CD4-positive, alpha-beta T cell (primary cell): Measurements from ENCODE around the gene WBP2NL. TPM values are rescaled to one million over a fixed set of nuclear protein-coding genes. Genes with fewer than 3 reads are reported as not detected.

ENCODE experiments used
- ATAC-seq: fragments of 200-7000 bp; cut with Tn5 transposase; one replicate; pipeline ENCODE4 v1.10.0; 2022; ENCODE audit warnings: mild to moderate bottlenecking; ENCODE audit not compliant: poor library complexity
- CTCF ChIA-PET: fragments of 350-600 bp; sonication (Branson Sonifier 250); formaldehyde crosslinking; loops from one replicate; lab custom pipeline; 2021; ENCODE audit warnings: antibody characterized with exemption, inconsistent platforms; lab: Charles Lee
- POLR2A ChIA-PET: fragments of 350-600 bp; sonication (Branson Sonifier 250); formaldehyde crosslinking; loops from one replicate; lab custom pipeline; 2021; ENCODE audit warnings: antibody characterized with exemption, inconsistent platforms; lab: Charles Lee
- DNase-seq, 14 experiments: peaks; one replicate each; pipeline ENCODE4 v3.0.0-alpha.2; 2013 to 2020; ENCODE audit warnings: mixed read lengths in 2 of 14
- H3K27ac ChIP-seq, 2 donors: one replicate each; pipeline versions ENCODE4 v1.5.1 to v1.7.0; 2013; ENCODE audit warnings: low read length in 2 of 2, low read depth in 1 of 2, mild to moderate bottlenecking in 1 of 2
- H3K27me3 ChIP-seq, 2 experiments: 1 replicate in 1 of 2; 2 replicates in 1 of 2; pipeline versions ENCODE4 v1.6.1 to v1.7.0; 2013; ENCODE audit warnings: low read length in 2 of 2, control low read depth in 1 of 2, mild to moderate bottlenecking in 1 of 2, moderate library complexity in 1 of 2; ENCODE audit not compliant: insufficient read depth in 2 of 2, control insufficient read depth in 1 of 2
- H3K36me3 ChIP-seq: one replicate; pipeline ENCODE4 v1.6.1; 2013; ENCODE audit warnings: low read length, control low read depth; ENCODE audit not compliant: insufficient read depth
- H3K4me1 ChIP-seq: one replicate; pipeline ENCODE4 v1.6.1; 2013; ENCODE audit warnings: low read length, control low read depth; ENCODE audit not compliant: insufficient read depth
- H3K4me3 ChIP-seq: one replicate; pipeline ENCODE4 v1.5.1; 2013; ENCODE audit warnings: mild to moderate bottlenecking, low read length, moderate library complexity
- H3K9me3 ChIP-seq, 2 experiments: 1 replicate in 1 of 2; 2 replicates in 1 of 2; pipeline versions ENCODE4 v1.6.1 to v1.7.0; 2013; ENCODE audit warnings: low read length in 2 of 2, mild to moderate bottlenecking in 2 of 2, control low read depth in 1 of 2, moderate library complexity in 1 of 2; ENCODE audit not compliant: control insufficient read depth in 1 of 2, insufficient read depth in 1 of 2
- H3K27ac Mint-ChIP-seq: one replicate; pipeline ENCODE4 v1.8.0; 2020; ENCODE audit warnings: mixed read lengths
- H3K27me3 Mint-ChIP-seq: one replicate; pipeline ENCODE4 v1.8.0; 2021; ENCODE audit warnings: mixed read lengths
- H3K36me3 Mint-ChIP-seq: one replicate; pipeline ENCODE4 v1.8.0; 2021; ENCODE audit warnings: low read depth, mixed read lengths
- H3K4me1 Mint-ChIP-seq: one replicate; pipeline ENCODE4 v1.8.0; 2021; ENCODE audit warnings: low read depth, mixed read lengths
- H3K4me3 Mint-ChIP-seq: one replicate; pipeline ENCODE4 v1.8.0; 2020; ENCODE audit warnings: mild to moderate bottlenecking, mixed read lengths
- H3K9me3 Mint-ChIP-seq: one replicate; pipeline ENCODE4 v1.8.0; 2020; ENCODE audit warnings: mixed read lengths
- CTCF ChIP-seq: fragments of 200-600 bp; IDR thresholded peaks from one replicate; pipeline ENCODE4 v1.8.0; 2022; ENCODE audit warnings: antibody characterized with exemption, mild to moderate bottlenecking
- intact Hi-C, 2 experiments: fragments of 100-400 bp; cut with DNase I in 1 of 2; cut with micrococcal nuclease in 1 of 2; formaldehyde crosslinking; loops; one replicate each; pipeline versions ENCODE4 v1.15.1 to v1.9.0; 2023 to 2025; cut with DNase I, micrococcal nuclease
- total RNA-seq, 174 experiments: library from RNA in 2 of 174; stranded (reverse) in 2 of 174; gene quantifications; one replicate each; pipeline ENCODE4 v1.2.3 and lab custom pipeline; 2021 to 2026

The WBP2NL gene
- total RNA-seq, 2 experiments from 2014 or later: 0.38 to 1.7 TPM

DNA sequence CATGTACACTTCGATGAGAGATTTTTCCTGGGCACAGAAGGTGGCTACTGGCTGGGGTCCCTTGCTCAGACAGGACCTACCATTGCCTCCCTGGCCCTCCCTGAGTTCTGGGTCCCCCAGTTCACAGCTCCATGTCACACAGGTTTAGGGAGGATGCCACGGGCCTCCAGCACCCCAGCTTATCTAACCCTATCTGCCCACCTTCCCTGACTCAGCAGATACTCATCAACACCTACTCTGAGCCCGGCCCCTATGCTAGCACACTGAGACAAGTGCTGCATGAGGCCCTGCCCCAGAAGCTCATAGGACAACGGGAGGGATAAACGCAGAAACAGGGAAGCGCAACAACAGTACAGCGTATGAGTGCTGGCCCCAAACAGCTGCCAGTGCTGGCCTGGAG, 62.5 kb downstream of the WBP2NL start:
- Histone ChIP-seq H3K4me3 (no peak overlapping the region), H3K27me3 (no peaks in the 10 kb centered on the region), H3K9me3 (peaks cover 3 to 11% of the 10 kb centered on the region in 2 experiments), H3K36me3 (peaks cover 46% of the 10 kb centered on the region), H3K27ac (no peak overlapping the region), H3K4me1 (no peaks in the 10 kb centered on the region)
- ChIA-PET CTCF (no interaction called here), POLR2A (interaction anchor here (1.2 kb wide), 1 partner anchor 19 kb away, joined by 3 read pairs; the partner anchor contains the start of gene SMDT1)
- Mint-ChIP-seq H3K27me3 (no peaks in the 10 kb centered on the region), H3K4me3 (no peak overlapping the region), H3K27ac (no peak overlapping the region), H3K36me3 (peaks cover 70% of the 10 kb centered on the region), H3K9me3 (peaks cover 8% of the 10 kb centered on the region), H3K4me1 (no peaks in the 10 kb centered on the region)
- ATAC-seq: no peak
- no peak for TF ChIP-seq CTCF
- intact Hi-C loops: no loop called here
- no peak for DNase-seq

DNA sequence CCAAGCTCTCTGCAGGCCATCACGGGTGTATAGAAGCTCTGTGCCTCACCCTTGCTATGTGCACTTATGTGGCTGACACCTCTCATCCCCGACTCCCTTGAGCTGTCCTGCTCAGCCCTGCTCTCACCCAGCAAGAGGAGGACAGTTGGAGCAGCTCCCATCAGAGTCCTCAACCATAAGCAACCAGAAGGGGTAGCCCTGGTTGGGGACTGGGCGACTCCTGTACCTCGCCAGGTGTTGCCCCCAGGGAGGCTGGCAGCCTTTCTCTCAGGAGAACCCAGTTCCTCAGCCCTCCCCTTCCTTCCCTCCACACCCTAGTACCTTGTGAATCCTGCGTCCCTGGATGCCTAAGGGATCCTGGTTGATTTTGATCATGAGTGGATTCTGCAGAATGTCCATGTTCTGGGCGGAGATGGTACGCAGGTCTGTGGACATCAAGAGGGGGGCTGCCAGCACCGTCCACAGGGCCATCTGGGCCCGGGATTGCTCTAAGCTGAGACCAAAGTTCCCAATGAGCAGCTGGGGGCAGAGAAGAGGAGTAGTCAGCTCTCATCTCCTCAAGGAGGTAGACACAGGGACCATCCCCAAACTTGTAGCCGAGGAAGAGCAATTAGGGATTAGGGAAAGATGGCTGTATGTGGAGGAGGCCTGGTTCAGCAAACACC, 64.0 kb downstream of the WBP2NL start:
- DNase-seq (no peak), ATAC-seq (no peak)
- intact Hi-C loops: no loop called here
- no peaks in the 10 kb centered on the region for H3K4me1 ChIP-seq
- Mint-ChIP-seq H3K27me3 (no peaks in the 10 kb centered on the region), H3K4me1 (no peaks in the 10 kb centered on the region), H3K4me3 (no peak overlapping the region), H3K36me3 (peaks cover 74% of the 10 kb centered on the region), H3K9me3 (no peaks in the 10 kb centered on the region), H3K27ac (no peak overlapping the region)
- no peaks in the 10 kb centered on the region for H3K27me3 ChIP-seq
- H3K36me3 ChIP-seq: peaks cover 58% of the 10 kb centered on the region
- no peak overlapping the region for H3K27ac ChIP-seq
- H3K9me3 ChIP-seq: peaks cover 0 to 3% of the 10 kb centered on the region in 2 experiments
- TF ChIP-seq CTCF: no peak
- ChIA-PET POLR2A (interaction anchor here (1.0 kb wide), 1 partner anchor 64 kb away, joined by 3 read pairs; the partner anchor contains the start of gene WBP2NL), CTCF (no interaction called here)
- H3K4me3 ChIP-seq: no peak overlapping the region

- ChIA-PET CTCF (no interaction called here), POLR2A (interaction anchor here (1.2 kb wide), 1 partner anchor 15 kb away, joined by 3 read pairs; the partner anchor contains the start of gene SMDT1)
- H3K36me3 ChIP-seq: peaks cover 53% of the 10 kb centered on the region
- no peaks in the 10 kb centered on the region for H3K27me3 ChIP-seq
- DNase-seq (no peak), ATAC-seq (no peak)
- no peak overlapping the region for H3K4me3 ChIP-seq
- Mint-ChIP-seq H3K4me3 (no peak overlapping the region), H3K36me3 (peaks cover 67% of the 10 kb centered on the region), H3K4me1 (peaks cover 10% of the 10 kb centered on the region), H3K27ac (no peak overlapping the region), H3K9me3 (no peaks in the 10 kb centered on the region), H3K27me3 (no peaks in the 10 kb centered on the region)
- H3K4me1 ChIP-seq: peaks cover 7% of the 10 kb centered on the region
- H3K27ac ChIP-seq: no peak overlapping the region
- intact Hi-C loops: no loop called here
- TF ChIP-seq CTCF: no peak
- H3K9me3 ChIP-seq: no peaks in the 10 kb centered on the region
Measured at GRCh38 chr22:42064629-42065028, 66.0 kb downstream of the WBP2NL start.
